Adrenal gland (tissue), 12 donors: Measurements from ENCODE around the gene PSMG3. TPM values are rescaled to one million over a fixed set of nuclear protein-coding genes. Genes with fewer than 3 reads are reported as not detected.

Source experiments
- DNase-seq, 7 donors: peaks; one replicate each; pipeline ENCODE4 v3.0.0-alpha.2; 2019 to 2020
- H3K27ac ChIP-seq, 5 donors: fragments of 200-600 bp; sonication (generic) in 4 of 5; 1 replicate in 3 of 5; 2 replicates in 2 of 5; pipeline versions ENCODE4 v1.5.1 to v1.8.0; 2016 to 2020; ENCODE audit warnings: mild to moderate bottlenecking in 1 of 5
- H3K27me3 ChIP-seq: fragments of 200-600 bp; 2 replicates; pipeline ENCODE4 v1.8.0; 2021
- H3K36me3 ChIP-seq, 2 donors: fragments of 200-600 bp; replicated peaks in 1 of 2; 1 replicate in 1 of 2; 2 replicates in 1 of 2; pipeline versions ENCODE4 v1.5.1 to v1.8.0; 2018 to 2022
- H3K4me1 ChIP-seq, 2 donors: fragments of 200-600 bp; replicated peaks in 1 of 2; 1 replicate in 1 of 2; 2 replicates in 1 of 2; pipeline versions ENCODE4 v1.5.1 to v1.8.0; 2018 to 2021
- H3K4me3 ChIP-seq, 4 donors: fragments of 200-600 bp; sonication (generic) in 3 of 4; one replicate each; pipeline ENCODE4 v1.5.1; 2016 to 2018
- H3K9me3 ChIP-seq, 3 donors: fragments of 200-600 bp; sonication (generic) in 1 of 3; replicated peaks in 1 of 3; 1 replicate in 2 of 3; 2 replicates in 1 of 3; pipeline versions ENCODE4 v1.5.1 to v1.8.0; 2016 to 2021
- CTCF ChIP-seq, 6 experiments: fragments of 450-650 bp in 4 of 6; fragments of 200-600 bp in 2 of 6; sonication (generic) in 1 of 6; IDR thresholded peaks; 1 replicate in 5 of 6; 2 replicates in 1 of 6; pipeline versions ENCODE4 v1.5.1 to v1.8.0; 2016 to 2021; ENCODE audit warnings: antibody characterized with exemption in 6 of 6, mild to moderate bottlenecking in 2 of 6, moderate library complexity in 1 of 6
- POLR2A ChIP-seq, 2 donors: fragments of 450-650 bp; IDR thresholded peaks; one replicate each; pipeline ENCODE4 v1.6.1; 2017; ENCODE audit warnings: antibody characterized with exemption in 2 of 2, mild to moderate bottlenecking in 2 of 2, moderate library complexity in 1 of 2
- WGBS, 4 donors: extraction: QIAGEN DNeasy Blood & Tissue Kit in 2 of 4; methylation state at CpG; one replicate each; pipeline versions ENCODE4 v1.1.5 to v1.1.7; 2013 to 2017; 5-methylcytosine and 5-hydroxymethylcytosine counted together
- intact Hi-C, 2 donors: fragments of 100-400 bp; cut with DNase I; formaldehyde crosslinking; loops; one replicate each; pipeline versions ENCODE4 v1.14.1 to v1.15.0; 2022 to 2023
- polyA plus RNA-seq, 3 donors: library from polyadenylated mRNA; stranded (reverse); fragments of 200-250 nt in 2 of 3; fragments of 350-450 nt in 1 of 3; fragmentation: Illumina TruSeq in 1 of 3; extraction: RNeasy Lipid Tissue Mini Kit (QIAGEN cat#74804) in 1 of 3; gene quantifications; one replicate each; pipeline ENCODE4 v1.2.3, GENCODE V29; 2013 to 2014
- total RNA-seq, 9 donors: library from RNA; depleted of rRNA in 4 of 9; stranded (reverse); fragments of >200 nt in 4 of 9; fragments of 120-200 nt in 1 of 9; fragmentation: NEBNext Ultra II Directional in 1 of 9; extraction: Animal tissue kit (Norgen Biotek cat#: 25700) in 1 of 9; gene quantifications; one replicate each; pipeline versions ENCODE4 v1.1.0 to v1.2.4, GENCODE V29; 2013 to 2023
- donor health status: healthy with polysubstance abuse.
- donor health status: Bipolar disorder and iron deficiency.
- donor health status: DM: yes; HTN: yes; CAD: no.
- donor health status: DM: no; HTN: no; CAD: no.
- donor health status: DM: no; HTN: no; CAD: no.
- donor health status: DM: yes; HTN: yes; CAD: no.

The PSMG3 gene
- total and polyA plus RNA-seq, 12 donors: 17.3 to 82.7 (median 34.8) TPM

- no peak for TF ChIP-seq POLR2A (IDR thresholded peaks at IDR 0.05)
- TF ChIP-seq CTCF (IDR thresholded peaks at IDR 0.05): no peak
- peaks cover 14 to 15% of the 10 kb centered on the region in 2 donors for H3K4me1 ChIP-seq
- no peak overlapping the region for H3K4me3 ChIP-seq
Observed at GRCh38 chr7:1542329-1542728, 27.5 kb downstream of the PSMG3 start.

GRCh38 chr7:1541431-1542162 is 28.2 kb downstream of the PSMG3 start:
- TF ChIP-seq POLR2A (IDR thresholded peaks at IDR 0.05): no peak
- TF ChIP-seq CTCF (IDR thresholded peaks at IDR 0.05): no peak
- Histone ChIP-seq H3K36me3 (peaks cover 0 to 33% of the 10 kb centered on the region in 2 donors), H3K9me3 (no peaks in the 10 kb centered on the region), H3K27ac (no peak overlapping the region), H3K4me3 (no peak overlapping the region), H3K27me3 (no peaks in the 10 kb centered on the region), H3K4me1 (peaks cover 19 to 23% of the 10 kb centered on the region in 2 donors)
- intact Hi-C loops: no loop called here
- 89 to 91% (median 91%) methylated on average over 17 to 33 of the region's 33 CpGs for WGBS, 4 donors
- peak in 1 of 7 donors; percentile 25 for DNase-seq

More at GRCh38 chr7:1542329-1542728, 27.5 kb downstream of the PSMG3 start:
- Histone ChIP-seq H3K9me3 (no peaks in the 10 kb centered on the region), H3K27me3 (no peaks in the 10 kb centered on the region), H3K27ac (no peak overlapping the region), H3K36me3 (peaks cover 0 to 33% of the 10 kb centered on the region in 2 donors)
- 89 to 93% (median 90%) methylated on average over 21 of the region's 21 CpGs for WGBS, 4 donors
- intact Hi-C loops: no loop called here
- no peak for DNase-seq

GRCh38 chr7:1540776-1541271 is 29.0 kb downstream of the PSMG3 start:
- H3K36me3 ChIP-seq: peaks cover 0 to 33% of the 10 kb centered on the region in 2 donors

More at GRCh38 chr7:1540776-1541271, 29.0 kb downstream of the PSMG3 start:
- DNase-seq: peak in 1 of 7 donors; percentile 25
- intact Hi-C loops: no loop called here
- H3K4me1 ChIP-seq: peaks cover 24 to 30% of the 10 kb centered on the region in 2 donors
- TF ChIP-seq POLR2A (IDR thresholded peaks at IDR 0.05) (no peak), CTCF (IDR thresholded peaks at IDR 0.05) (no peak)
- H3K9me3 ChIP-seq: no peaks in the 10 kb centered on the region
- no peaks in the 10 kb centered on the region for H3K27me3 ChIP-seq
- 84 to 91% (median 89%) methylated on average over 12 to 31 of the region's 31 CpGs for WGBS, 4 donors
- H3K27ac ChIP-seq: no peak overlapping the region
- H3K4me3 ChIP-seq: no peak overlapping the region
